HG03159 (cell line): Measurements from ENCODE around the gene TFB2M.
"Not testable (repeated sequence)": the region's sequence is repeated elsewhere in the genome, so short reads cannot be mapped to it uniquely, and the experiment has no call there.

ENCODE experiments used
- ATAC-seq: cut with Tn5 transposase; IDR thresholded peaks from one replicate; pipeline ENCODE4 v1.9.1; 2021; ENCODE audit warnings: mild to moderate bottlenecking, moderate library complexity; ENCODE audit not compliant: unreplicated experiment

The TFB2M gene

GRCh38 chr1:246583056-246583440 lies 17.0 kb upstream of the TFB2M start:
- no peak for ATAC-seq

- no peak for ATAC-seq
These were observed 16.4 kb upstream of the TFB2M start for GRCh38 chr1:246582301-246583055.

- no peak for ATAC-seq
These were observed 14.7 kb upstream of the TFB2M start for GRCh38 chr1:246580497-246581370.

- ATAC-seq: peak; percentile 79
These were observed 13.8 kb upstream of the TFB2M start for GRCh38 chr1:246579818-246580217.

- ATAC-seq: no peak
These were observed 11.7 kb upstream of the TFB2M start for GRCh38 chr1:246577720-246578106.

GRCh38 chr1:246577082-246577719 lies 11.1 kb upstream of the TFB2M start:
- ATAC-seq: no peak

GRCh38 chr1:246576709-246577032 lies 10.6 kb upstream of the TFB2M start:
- no peak for ATAC-seq

- no peak for ATAC-seq
These were observed 7.4 kb upstream of the TFB2M start for GRCh38 chr1:246573491-246573890.

GRCh38 chr1:246572785-246573184 lies 6.7 kb upstream of the TFB2M start:
- ATAC-seq: no peak

GRCh38 chr1:246571953-246572352 lies 5.9 kb upstream of the TFB2M start:
- ATAC-seq: no peak

- not testable (repeated sequence) for ATAC-seq
These were observed 5.2 kb upstream of the TFB2M start for GRCh38 chr1:246571309-246571708.

GRCh38 chr1:246569248-246570238 lies 3.5 kb upstream of the TFB2M start:
- ATAC-seq: no peak

- no peak for ATAC-seq
These were observed 1.7 kb upstream of the TFB2M start for GRCh38 chr1:246567646-246568235.

GRCh38 chr1:246566813-246567645 lies 968 bp upstream of the TFB2M start:
- peak; percentile 17 for ATAC-seq

GRCh38 chr1:246565751-246566127 lies 322 bp downstream of the TFB2M start:
- ATAC-seq: peak; percentile 1

GRCh38 chr1:246564839-246565750 lies 966 bp downstream of the TFB2M start:
- ATAC-seq: no peak

- not testable (repeated sequence) for ATAC-seq
These were observed 5.2 kb downstream of the TFB2M start for GRCh38 chr1:246560833-246561232.

GRCh38 chr1:246559310-246559709 lies 6.8 kb downstream of the TFB2M start:
- ATAC-seq: no peak
